Activated CD8-positive, alpha-beta memory T cell treated with anti-CD3 and anti-CD28 coated beads for 48 hours (primary cell): ENCODE measurements around the gene KRT17.
"Not testable (repeated sequence)": the region's sequence is repeated elsewhere in the genome, so short reads cannot be mapped to it uniquely, and the experiment has no call there.

Experiments
- DNase-seq, 3 experiments: peaks; one replicate each; pipeline ENCODE4 v3.0.0-alpha.2; 2020; ENCODE audit warnings: low read depth in 2 of 3, low spot score in 2 of 3

KRT17 gene

GRCh38 chr17:41654678-41655607, 30.6 kb upstream of the KRT17 start:
- no peak for DNase-seq

GRCh38 chr17:41653892-41654677, 29.7 kb upstream of the KRT17 start:
- no peak for DNase-seq

GRCh38 chr17:41653421-41653820, 29.0 kb upstream of the KRT17 start:
- DNase-seq = no peak

GRCh38 chr17:41652461-41652970, 28.1 kb upstream of the KRT17 start:
- DNase-seq = no peak

GRCh38 chr17:41651625-41652460, 27.5 kb upstream of the KRT17 start:
- no peak for DNase-seq

GRCh38 chr17:41650794-41651624, 26.6 kb upstream of the KRT17 start:
- DNase-seq = no peak

- DNase-seq = no peak
Measured at GRCh38 chr17:41649923-41650519, 25.6 kb upstream of the KRT17 start.

DNA sequence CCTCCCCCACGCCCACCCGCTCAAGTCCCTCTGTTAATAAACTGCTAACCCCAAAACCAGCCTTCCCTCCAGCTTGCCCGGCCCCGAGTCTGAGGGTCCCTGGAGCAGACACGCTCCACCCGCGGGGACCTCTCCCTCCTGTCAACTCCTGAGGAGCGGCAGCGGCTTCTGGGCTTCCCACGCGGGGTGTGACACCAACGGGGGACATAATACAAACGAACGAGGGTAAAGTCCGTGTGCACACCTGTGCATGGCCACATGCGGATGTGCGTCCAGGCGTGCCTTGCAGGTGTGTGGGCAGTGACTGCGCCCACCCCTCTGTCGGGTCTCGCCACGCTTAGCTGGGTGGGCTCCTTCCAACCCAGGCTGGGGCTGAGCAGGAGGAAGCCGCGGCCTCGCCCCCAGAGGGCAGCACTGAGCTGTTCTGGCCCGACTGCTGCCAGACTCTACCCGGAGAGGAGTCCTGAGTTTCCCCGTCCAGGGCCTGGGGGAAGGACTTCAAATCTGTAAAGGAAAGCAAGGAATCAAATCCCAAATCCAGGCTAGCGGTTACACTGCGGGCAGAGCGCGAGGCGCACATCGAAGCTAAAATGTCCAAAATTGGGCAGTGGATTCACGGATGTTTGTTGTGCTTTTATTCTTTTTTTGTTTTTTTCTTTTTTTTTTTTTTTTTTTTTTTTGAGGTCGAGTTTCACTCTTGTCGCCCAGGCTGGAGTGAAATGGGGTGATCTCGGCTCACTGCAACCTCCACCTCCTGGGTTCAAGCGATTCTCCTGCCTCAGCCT, 24.2 kb upstream of the KRT17 start:
- peak; percentile 68 to 91 (median 76) for DNase-seq

- DNase-seq = peak; percentile 65 to 98 (median 95)
Measured at GRCh38 chr17:41647940-41648410, 23.6 kb upstream of the KRT17 start.

GRCh38 chr17:41647038-41647813, 22.9 kb upstream of the KRT17 start:
- DNase-seq = no peak

GRCh38 chr17:41642252-41643156, 18.1 kb upstream of the KRT17 start:
- no peak for DNase-seq

DNA sequence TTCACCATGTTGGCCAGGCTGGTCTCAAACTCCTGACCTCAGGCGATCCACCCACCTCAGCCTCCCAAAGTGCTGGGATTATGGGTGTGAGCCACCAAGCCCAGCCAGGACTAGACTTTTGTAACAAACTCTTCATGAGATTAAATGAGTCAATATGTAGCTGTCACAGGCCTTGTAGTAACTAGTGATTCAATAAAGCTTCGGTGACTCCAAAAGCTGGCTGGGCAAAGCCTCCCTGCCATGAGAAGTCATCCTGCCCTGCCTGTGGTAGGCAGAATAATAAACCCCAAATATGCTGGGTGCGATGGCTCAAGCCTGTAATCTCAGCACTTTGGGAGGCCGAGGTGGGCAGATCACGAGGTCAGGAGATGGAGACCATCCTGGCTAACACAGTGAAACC, 16.2 kb upstream of the KRT17 start:
- DNase-seq = not testable (repeated sequence)

DNA sequence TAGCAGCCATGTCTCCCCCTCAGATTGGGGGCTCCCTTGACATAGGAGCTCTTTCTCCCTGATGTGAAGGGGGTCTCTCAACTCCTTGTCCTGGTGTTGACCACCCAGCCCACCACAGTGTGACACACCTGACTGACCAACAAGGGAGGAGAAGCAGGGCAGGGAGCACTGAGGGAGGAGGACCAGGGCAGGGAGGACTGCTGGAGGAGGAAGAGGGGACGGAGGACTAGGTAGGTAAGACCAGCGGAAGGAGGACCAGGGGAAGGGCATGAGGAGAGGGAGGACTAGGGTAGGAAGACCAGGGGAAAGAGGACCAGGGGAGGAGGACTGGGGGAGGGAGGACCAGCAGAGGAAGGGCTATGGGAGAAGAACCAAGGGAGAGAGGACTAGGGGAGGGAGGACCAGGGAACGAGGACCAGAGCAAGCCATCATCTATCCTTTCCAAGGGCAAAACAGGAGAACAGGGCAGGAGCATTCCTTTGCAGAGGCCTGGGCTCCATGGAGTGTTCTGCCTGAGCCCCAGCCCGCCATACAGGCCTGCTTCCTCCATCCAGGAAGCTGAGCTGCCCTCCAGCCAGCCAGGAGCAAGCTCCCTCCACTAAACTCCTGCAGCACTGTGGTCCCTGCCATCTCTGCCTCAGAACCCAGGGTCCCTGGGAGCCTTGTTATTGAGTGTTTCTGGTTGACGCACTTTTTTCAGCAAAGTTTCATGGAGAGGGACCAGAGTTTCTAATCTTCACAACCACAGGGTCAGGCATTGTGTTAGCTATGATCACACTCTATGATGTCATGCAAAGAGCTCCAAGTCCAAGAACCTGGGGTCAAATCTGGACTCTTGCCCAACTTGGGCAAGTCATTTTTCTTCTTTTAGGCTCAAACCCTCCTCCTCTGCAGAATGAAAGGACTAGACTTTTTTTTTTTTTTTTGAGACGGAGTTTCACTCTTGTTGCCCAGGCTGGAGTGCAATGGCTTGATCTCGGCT, 15.4 kb upstream of the KRT17 start:
- DNase-seq = no peak

DNA sequence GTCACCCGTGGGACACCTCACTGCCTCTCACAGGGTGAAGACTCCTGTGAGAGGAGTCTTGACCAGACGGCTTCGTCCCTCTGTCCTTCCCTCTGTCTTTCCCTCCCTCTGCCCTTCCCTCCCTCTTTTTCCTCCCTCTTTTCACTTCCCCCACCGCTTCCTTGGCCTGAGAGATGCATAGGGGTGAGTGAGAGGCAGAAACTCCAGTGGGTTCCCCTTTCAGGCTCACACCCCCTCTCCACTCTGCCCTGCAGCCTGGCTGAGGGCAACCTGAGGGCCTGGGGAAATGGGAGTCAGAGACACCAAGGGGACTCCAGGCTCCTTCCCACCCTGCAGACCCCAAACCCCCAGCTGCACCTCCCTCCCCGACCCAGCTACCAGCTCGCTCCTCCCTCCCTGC, 14.6 kb upstream of the KRT17 start:
- no peak for DNase-seq

DNA sequence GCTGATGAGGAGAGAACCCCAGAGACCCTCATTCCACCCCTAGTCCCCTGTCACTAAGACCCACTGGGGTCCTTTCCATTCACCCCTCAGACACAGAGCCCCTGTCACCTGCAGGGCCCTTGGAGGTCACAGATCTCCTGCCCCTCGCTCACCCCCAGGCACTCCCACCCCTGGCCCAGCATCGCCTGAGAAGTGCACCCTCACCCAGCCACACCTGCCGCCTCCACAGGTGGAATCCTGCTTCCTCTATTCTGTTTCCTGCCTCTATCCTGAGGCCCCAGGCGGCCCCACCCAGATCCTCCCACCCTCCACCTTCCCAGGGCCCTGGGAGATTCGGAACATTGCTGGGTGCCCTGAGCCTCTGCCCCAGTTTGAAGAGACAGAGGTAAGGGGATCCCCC, 13.8 kb upstream of the KRT17 start:
- no peak for DNase-seq

DNA sequence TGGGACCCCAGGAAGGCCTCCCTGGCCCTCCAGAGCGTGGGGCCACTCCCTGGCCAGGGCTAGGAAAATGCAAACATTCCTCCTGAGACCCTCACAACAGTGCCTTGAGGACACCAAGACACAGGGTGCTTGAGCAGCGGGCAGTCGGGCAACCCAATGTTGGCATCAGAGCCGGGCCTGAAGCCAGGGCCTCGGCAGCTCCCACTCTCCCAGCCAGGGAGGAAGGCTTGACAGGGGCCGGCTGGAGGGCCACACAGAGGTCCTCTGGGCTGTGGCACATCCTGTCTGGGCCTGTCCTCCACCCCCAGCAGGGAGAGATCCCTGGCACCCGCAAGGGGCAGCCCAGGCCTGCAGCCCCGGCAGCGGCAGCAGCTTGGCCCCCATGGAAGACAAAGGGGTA, 12.3 kb upstream of the KRT17 start:
- DNase-seq = no peak
